CD4-positive, alpha-beta memory T cell (primary cell): ENCODE data around the gene LSM11. TPM values are rescaled to one million over a fixed set of nuclear protein-coding genes. Genes with fewer than 3 reads are reported as not detected.
"Not testable (repeated sequence)": the region's sequence is repeated elsewhere in the genome, so short reads cannot be mapped to it uniquely, and the experiment has no call there.

Source experiments
- CTCF ChIA-PET: fragments of 350-600 bp; sonication (Branson Sonifier 250); formaldehyde crosslinking; loops from one replicate; lab custom pipeline; 2021; ENCODE audit warnings: inconsistent platforms; ENCODE audit not compliant: partially characterized antibody; lab: Charles Lee
- POLR2A ChIA-PET: fragments of 350-600 bp; sonication (Branson Sonifier 250); formaldehyde crosslinking; loops from one replicate; lab custom pipeline; 2021; ENCODE audit not compliant: partially characterized antibody; lab: Charles Lee
- DNase-seq, 5 donors: peaks; one replicate each; pipeline versions ENCODE4 v3.0.0 to v3.0.0-alpha.2; 2020 to 2022; ENCODE audit warnings: mixed read lengths in 1 of 5
- H3K27ac ChIP-seq: one replicate; pipeline ENCODE4 v1.7.0; 2013; ENCODE audit warnings: low read depth, low read length
- H3K27me3 ChIP-seq: 2 replicates; pipeline ENCODE4 v1.7.0; 2013; ENCODE audit warnings: mild to moderate bottlenecking, low read length, moderate library complexity; ENCODE audit not compliant: insufficient read depth
- H3K36me3 ChIP-seq: 2 replicates; pipeline ENCODE4 v1.7.0; 2013; ENCODE audit warnings: mild to moderate bottlenecking, low read length, moderate library complexity; ENCODE audit not compliant: insufficient read depth
- H3K4me1 ChIP-seq: 2 replicates; pipeline ENCODE4 v1.7.0; 2013; ENCODE audit warnings: mild to moderate bottlenecking, low read length, moderate library complexity; ENCODE audit not compliant: insufficient read depth
- H3K4me3 ChIP-seq, 2 donors: one replicate each; pipeline ENCODE4 v1.7.0; 2013; ENCODE audit warnings: low read length in 2 of 2, mild to moderate bottlenecking in 1 of 2
- H3K9me3 ChIP-seq, 2 donors: one replicate each; pipeline ENCODE4 v1.7.0; 2013; ENCODE audit warnings: low read length in 2 of 2, control low read depth in 1 of 2; ENCODE audit not compliant: control insufficient read depth in 1 of 2
- H3K27ac Mint-ChIP-seq, 7 donors: one replicate each; pipeline ENCODE4 v1.8.0; 2020 to 2021; ENCODE audit warnings: mixed read lengths in 7 of 7, mild to moderate bottlenecking in 6 of 7, inconsistent platforms in 3 of 7, moderate library complexity in 3 of 7
- H3K27me3 Mint-ChIP-seq, 2 donors: one replicate each; pipeline ENCODE4 v1.8.0; 2020 to 2021; ENCODE audit warnings: mixed read lengths in 2 of 2
- H3K36me3 Mint-ChIP-seq, 2 donors: one replicate each; pipeline ENCODE4 v1.8.0; 2020 to 2021; ENCODE audit warnings: mixed read lengths in 2 of 2, inconsistent platforms in 1 of 2, mild to moderate bottlenecking in 1 of 2
- H3K4me1 Mint-ChIP-seq, 4 donors: one replicate each; pipeline ENCODE4 v1.8.0; 2020 to 2021; ENCODE audit warnings: mixed read lengths in 4 of 4, mild to moderate bottlenecking in 1 of 4
- H3K4me3 Mint-ChIP-seq, 8 donors: one replicate each; pipeline ENCODE4 v1.8.0; 2020 to 2021; ENCODE audit warnings: mixed read lengths in 8 of 8, mild to moderate bottlenecking in 7 of 8, moderate library complexity in 6 of 8, inconsistent platforms in 3 of 8
- H3K9me3 Mint-ChIP-seq, 8 donors: one replicate each; pipeline ENCODE4 v1.8.0; 2020 to 2021; ENCODE audit warnings: mixed read lengths in 8 of 8, mild to moderate bottlenecking in 5 of 8, inconsistent platforms in 3 of 8, moderate library complexity in 1 of 8
- intact Hi-C: fragments of 100-400 bp; cut with micrococcal nuclease; formaldehyde crosslinking; loops from one replicate; pipeline ENCODE4 v1.15.1; 2023
- polyA plus RNA-seq, 2 donors: library from polyadenylated mRNA; unstranded; fragments of 300-500 nt; fragmentation: Illumina TruSeq; gene quantifications; one replicate each; pipeline ENCODE4 v1.2.3, GENCODE V29; 2021
- total RNA-seq, 2 experiments: library from RNA; stranded (reverse); gene quantifications; one replicate each; pipeline ENCODE4 v1.2.3, GENCODE V29; 2021

LSM11 gene
- total RNA-seq (1 to 10 TPM; 4.4 to 4.8 TPM), polyA plus RNA-seq (1 to 10 TPM in 1 of 2 donors, under 1 TPM in 1; 0.57 to 1.0 TPM)

GRCh38 chr5:157743163-157744050 lies at the start of gene LSM11:
Gene LSM11, plus strand, starts transcription at chr5:157743712. Its CDS starts 39 bp downstream, at chr5:157743751.
- POLR2A ChIA-PET = interaction anchor here (0.6 to 3.0 kb wide), 15 partner anchors 11 to 601 kb away, joined by 3 to 31 read pairs (median 4); partner anchors contain the start of genes MED7 and THG1L
- CTCF ChIA-PET = interaction anchor here (0.6 to 5.1 kb wide), 77 partner anchors 8 to 1669 kb away, joined by 3 to 101 read pairs (median 4); partner anchors contain the start of genes MED7, SOX30 and THG1L
- peak within 1 kb of the TSS; percentile 45 for H3K27ac ChIP-seq
- H3K4me1 ChIP-seq = peaks cover 18% of the 10 kb centered on the region
- Mint-ChIP-seq H3K9me3 (no peaks in the 10 kb centered on the region), H3K4me3 (peak within 1 kb of the TSS; percentile 93 to 98 (median 96)), H3K27me3 (no peaks in the 10 kb centered on the region), H3K36me3 (peaks cover 4 to 6% of the 10 kb centered on the region in 2 donors), H3K27ac (peak within 1 kb of the TSS; percentile 62 to 96 (median 94)), H3K4me1 (peaks cover 19 to 34% (median 28%) of the 10 kb centered on the region in 4 donors)
- H3K4me3 ChIP-seq = peak within 1 kb of the TSS; percentile 50 to 63
- no peaks in the 10 kb centered on the region for H3K9me3 ChIP-seq
- peak; percentile 85 to 94 (median 88) for DNase-seq
- intact Hi-C loops = loop anchor here (1.0 to 5.0 kb wide), 10 partner anchors 12 to 600 kb away; partner anchors contain the start of gene THG1L
- H3K27me3 ChIP-seq = no peaks in the 10 kb centered on the region
- peaks cover 7% of the 10 kb centered on the region for H3K36me3 ChIP-seq

GRCh38 chr5:157693816-157694215 lies 49.7 kb upstream of the LSM11 start:
- not testable (repeated sequence) for H3K4me3 ChIP-seq, H3K27ac Mint-ChIP-seq

GRCh38 chr5:157696154-157696553 lies 47.4 kb upstream of the LSM11 start:
- H3K4me3 ChIP-seq, H3K27ac Mint-ChIP-seq, H3K4me3 Mint-ChIP-seq, H3K4me1 Mint-ChIP-seq, DNase-seq, intact Hi-C loops, CTCF ChIA-PET, H3K9me3 ChIP-seq, H3K36me3 Mint-ChIP-seq, H3K27me3 ChIP-seq, H3K4me1 ChIP-seq, POLR2A ChIA-PET, H3K36me3 ChIP-seq, H3K27ac ChIP-seq, H3K27me3 Mint-ChIP-seq: not testable (repeated sequence)
- peaks cover 0 to 26% (median 9%) of the 10 kb centered on the region in 8 donors for H3K9me3 Mint-ChIP-seq

More at GRCh38 chr5:157693816-157694215, 49.7 kb upstream of the LSM11 start:
- H3K4me1 Mint-ChIP-seq, H3K9me3 ChIP-seq, H3K36me3 Mint-ChIP-seq, CTCF ChIA-PET, H3K4me1 ChIP-seq, H3K27ac ChIP-seq, H3K27me3 Mint-ChIP-seq, H3K27me3 ChIP-seq, H3K36me3 ChIP-seq, H3K4me3 Mint-ChIP-seq, intact Hi-C loops, POLR2A ChIA-PET, DNase-seq: not testable (repeated sequence)
- peaks cover 0 to 13% (median 8%) of the 10 kb centered on the region in 8 donors for H3K9me3 Mint-ChIP-seq

- DNase-seq, H3K27me3 ChIP-seq, H3K4me3 Mint-ChIP-seq, H3K27me3 Mint-ChIP-seq, H3K4me1 Mint-ChIP-seq, H3K36me3 ChIP-seq, CTCF ChIA-PET, H3K4me1 ChIP-seq, H3K9me3 ChIP-seq, POLR2A ChIA-PET, intact Hi-C loops, H3K36me3 Mint-ChIP-seq, H3K27ac Mint-ChIP-seq, H3K27ac ChIP-seq, H3K4me3 ChIP-seq: not testable (repeated sequence)
- H3K9me3 Mint-ChIP-seq = peaks cover 0 to 31% (median 9%) of the 10 kb centered on the region in 8 donors
These were observed 44.8 kb upstream of the LSM11 start for GRCh38 chr5:157698674-157699073.

GRCh38 chr5:157703736-157704135 lies 39.8 kb upstream of the LSM11 start:
- Mint-ChIP-seq H3K27me3 (peaks cover 0 to 2% of the 10 kb centered on the region in 2 donors), H3K27ac (no peak overlapping the region), H3K36me3 (peaks cover 0 to 1% of the 10 kb centered on the region in 2 donors), H3K4me3 (no peak overlapping the region), H3K9me3 (peaks cover 0 to 19% (median 2%) of the 10 kb centered on the region in 8 donors), H3K4me1 (no peaks in the 10 kb centered on the region)
- H3K9me3 ChIP-seq = no peaks in the 10 kb centered on the region
- ChIA-PET CTCF (interaction anchor here (1.3 kb wide), 1 partner anchor 14 kb away, joined by 6 read pairs; no protein-coding TSS in a partner anchor), POLR2A (no interaction called here)
- H3K36me3 ChIP-seq = no peaks in the 10 kb centered on the region
- H3K27ac ChIP-seq = no peak overlapping the region
- H3K27me3 ChIP-seq = no peaks in the 10 kb centered on the region
- H3K4me1 ChIP-seq = no peaks in the 10 kb centered on the region
- intact Hi-C loops = no loop called here
- no peak overlapping the region for H3K4me3 ChIP-seq
- DNase-seq = no peak

- no peak overlapping the region for H3K27ac Mint-ChIP-seq
- ChIA-PET CTCF (interaction anchor here (0.9 to 1.3 kb wide), 5 partner anchors 9 to 382 kb away, joined by 3 to 5 read pairs (median 4); no protein-coding TSS in a partner anchor), POLR2A (no interaction called here)
- H3K36me3 ChIP-seq = no peaks in the 10 kb centered on the region
- H3K27me3 ChIP-seq = no peaks in the 10 kb centered on the region
- H3K36me3 Mint-ChIP-seq = no peaks in the 10 kb centered on the region
- no peak for DNase-seq
- no peaks in the 10 kb centered on the region for H3K9me3 Mint-ChIP-seq
- no peaks in the 10 kb centered on the region for H3K4me1 ChIP-seq
- peaks cover 0 to 2% of the 10 kb centered on the region in 2 donors for H3K27me3 Mint-ChIP-seq
- no peak overlapping the region for H3K4me3 Mint-ChIP-seq
- no peaks in the 10 kb centered on the region for H3K9me3 ChIP-seq
- H3K4me1 Mint-ChIP-seq = peaks cover 0 to 2% (median 0%) of the 10 kb centered on the region in 4 donors
- no peak overlapping the region for H3K27ac ChIP-seq
- no peak overlapping the region for H3K4me3 ChIP-seq
- intact Hi-C loops = no loop called here
These were observed 34.6 kb upstream of the LSM11 start for GRCh38 chr5:157708866-157709265.

- ChIA-PET POLR2A (no interaction called here), CTCF (interaction anchor here (0.9 to 1.3 kb wide), 4 partner anchors 8 to 237 kb away, joined by 4 to 5 read pairs (median 4); no protein-coding TSS in a partner anchor)
- H3K4me3 Mint-ChIP-seq = no peak overlapping the region
- H3K4me3 ChIP-seq = no peak overlapping the region
- no peaks in the 10 kb centered on the region for H3K9me3 ChIP-seq
- H3K4me1 ChIP-seq = no peaks in the 10 kb centered on the region
- intact Hi-C loops = no loop called here
- peaks cover 0 to 2% of the 10 kb centered on the region in 2 donors for H3K27me3 Mint-ChIP-seq
- no peaks in the 10 kb centered on the region for H3K27me3 ChIP-seq
- DNase-seq = no peak
- no peak overlapping the region for H3K27ac Mint-ChIP-seq
- H3K36me3 ChIP-seq = no peaks in the 10 kb centered on the region
- H3K9me3 Mint-ChIP-seq = no peaks in the 10 kb centered on the region
- peaks cover 0 to 2% (median 0%) of the 10 kb centered on the region in 4 donors for H3K4me1 Mint-ChIP-seq
- H3K27ac ChIP-seq = no peak overlapping the region
- H3K36me3 Mint-ChIP-seq = no peaks in the 10 kb centered on the region
These were observed 34.2 kb upstream of the LSM11 start for GRCh38 chr5:157709346-157709745.
